Liver (tissue), 9 donors: Measurements from ENCODE around the gene CTSW. TPM values are rescaled to one million over a fixed set of nuclear protein-coding genes. Genes with fewer than 3 reads are reported as not detected.

Experiments used
- DNase-seq: peaks from one replicate; pipeline ENCODE4 v3.0.0-alpha.2; 2017; ENCODE audit warnings: low spot score
- H3K27ac ChIP-seq, 2 donors: one replicate each; pipeline ENCODE4 v1.7.0; 2013; ENCODE audit warnings: inconsistent platforms in 2 of 2, low read length in 2 of 2, control low read depth in 1 of 2, low read depth in 1 of 2, mild to moderate bottlenecking in 1 of 2
- H3K27me3 ChIP-seq, 4 donors: one replicate each; pipeline versions ENCODE4 v1.6.1 to v1.7.0; 2013; ENCODE audit warnings: low read length in 3 of 4, inconsistent platforms in 1 of 4, mild to moderate bottlenecking in 1 of 4, moderate library complexity in 1 of 4; ENCODE audit not compliant: control insufficient read depth in 4 of 4, insufficient read depth in 4 of 4
- H3K36me3 ChIP-seq, 4 donors: one replicate each; pipeline versions ENCODE4 v1.6.1 to v1.7.0; 2013; ENCODE audit warnings: low read length in 3 of 4, mild to moderate bottlenecking in 3 of 4, low read depth in 1 of 4, moderate library complexity in 1 of 4; ENCODE audit not compliant: control insufficient read depth in 4 of 4, insufficient read depth in 3 of 4
- H3K4me1 ChIP-seq, 4 donors: one replicate each; pipeline versions ENCODE4 v1.6.1 to v1.7.0; 2013; ENCODE audit warnings: low read length in 3 of 4, mild to moderate bottlenecking in 3 of 4, moderate library complexity in 1 of 4; ENCODE audit not compliant: control insufficient read depth in 4 of 4, insufficient read depth in 4 of 4
- H3K4me3 ChIP-seq, 3 donors: one replicate each; pipeline versions ENCODE4 v1.6.1 to v1.7.0; 2013; ENCODE audit warnings: low read length in 3 of 3, control low read depth in 1 of 3, low read depth in 1 of 3, mild to moderate bottlenecking in 1 of 3
- H3K9ac ChIP-seq, 2 donors: one replicate each; pipeline ENCODE4 v1.7.0; 2013; ENCODE audit warnings: low read length in 2 of 2, mild to moderate bottlenecking in 2 of 2, moderate library complexity in 2 of 2, control low read depth in 1 of 2, low read depth in 1 of 2
- H3K9me3 ChIP-seq, 4 donors: one replicate each; pipeline versions ENCODE4 v1.6.1 to v1.7.0; 2013; ENCODE audit warnings: low read length in 3 of 4; ENCODE audit not compliant: control insufficient read depth in 4 of 4
- CTCF ChIP-seq: fragments of 150-350 bp; IDR thresholded peaks from 2 replicates; pipeline ENCODE4 v1.5.1; 2017; ENCODE audit warnings: improper control_type of control experiment, low read depth, low read length; ENCODE audit not compliant: missing input control
- EGR1 ChIP-seq, 2 donors: IDR thresholded peaks; 2 replicates each; pipeline ENCODE4 v1.6.1; 2016 to 2018; ENCODE audit warnings: antibody characterized with exemption in 2 of 2, low read depth in 2 of 2
- FOXA1 ChIP-seq: IDR thresholded peaks from 2 replicates; pipeline ENCODE4 v1.6.1; 2016; ENCODE audit warnings: antibody characterized with exemption
- FOXA2 ChIP-seq: IDR thresholded peaks from 2 replicates; pipeline ENCODE4 v1.6.1; 2016; ENCODE audit warnings: antibody characterized with exemption
- GABPA ChIP-seq, 2 donors: IDR thresholded peaks in 1 of 2; conservative IDR thresholded peaks in 1 of 2; 2 replicates each; pipeline ENCODE4 v1.6.1; 2016; ENCODE audit warnings: antibody characterized with exemption in 2 of 2, mild to moderate bottlenecking in 1 of 2, moderate library complexity in 1 of 2
- HNF4A ChIP-seq, 2 donors: conservative IDR thresholded peaks; 2 replicates each; pipeline ENCODE4 v1.6.1; 2016; ENCODE audit warnings: antibody characterized with exemption in 2 of 2, mild to moderate bottlenecking in 2 of 2
- HNF4G ChIP-seq: IDR thresholded peaks from 2 replicates; pipeline ENCODE4 v1.6.1; 2016; ENCODE audit warnings: antibody characterized with exemption
- JUND ChIP-seq, 2 donors: IDR thresholded peaks; 2 replicates each; pipeline ENCODE4 v1.6.1; 2016; ENCODE audit warnings: antibody characterized with exemption in 2 of 2
- NR2F2 ChIP-seq: IDR thresholded peaks from 2 replicates; pipeline ENCODE4 v1.6.1; 2016; ENCODE audit warnings: antibody characterized with exemption
- RAD21 ChIP-seq, 2 donors: IDR thresholded peaks; 2 replicates each; pipeline ENCODE4 v1.6.1; 2016; ENCODE audit warnings: antibody characterized with exemption in 2 of 2, mild to moderate bottlenecking in 2 of 2
- RXRA ChIP-seq, 2 donors: IDR thresholded peaks; 2 replicates each; pipeline ENCODE4 v1.6.1; 2017 to 2018; ENCODE audit warnings: antibody characterized with exemption in 2 of 2, mild to moderate bottlenecking in 1 of 2
- SP1 ChIP-seq: IDR thresholded peaks from 2 replicates; pipeline ENCODE4 v1.6.1; 2018; ENCODE audit warnings: antibody characterized with exemption, mild to moderate bottlenecking
- TAF1 ChIP-seq: conservative IDR thresholded peaks from 2 replicates; pipeline ENCODE4 v1.6.1; 2016; ENCODE audit warnings: antibody characterized with exemption, mild to moderate bottlenecking
- WGBS: extraction: QIAGEN DNeasy Blood & Tissue Kit; methylation state at CpG from one replicate; pipeline ENCODE4 v1.1.7; 2013; 5-methylcytosine and 5-hydroxymethylcytosine counted together
- polyA plus RNA-seq, 2 donors: library from polyadenylated mRNA; stranded (reverse) in 1 of 2; unstranded in 1 of 2; fragments of 200-250 nt in 1 of 2; fragments of >200 nt in 1 of 2; fragmentation: Nextera tagmentation in 1 of 2; extraction: Ambion mirVana in 1 of 2; gene quantifications; one replicate each; pipeline versions ENCODE4 v1.2.1 to v1.2.3, GENCODE V29; 2013 to 2015
- total RNA-seq, 2 donors: library from RNA; depleted of rRNA; stranded (reverse); fragments of >200 nt; gene quantifications; one replicate each; pipeline ENCODE4 v1.2.3, GENCODE V29; 2014
- TF ChIP-seq, protein P1 (sequence below): IDR thresholded peaks from 2 replicates; pipeline ENCODE4 v1.6.1; 2016; ENCODE audit warnings: antibody characterized with exemption
- TF ChIP-seq, protein P2 (sequence below): IDR thresholded peaks from 2 replicates; pipeline ENCODE4 v1.6.1; 2016; ENCODE audit warnings: antibody characterized with exemption
- TF ChIP-seq, protein P3 (sequence below): IDR thresholded peaks from 2 replicates; pipeline ENCODE4 v1.6.1; 2016; ENCODE audit warnings: antibody characterized with exemption
- TF ChIP-seq, protein P4 (sequence below): IDR thresholded peaks from 2 replicates; pipeline ENCODE4 v1.6.1; 2016; ENCODE audit warnings: antibody characterized with exemption, mild to moderate bottlenecking
- donor health status: healthy.
- donor health status: healthy.
- donor health status: healthy.
- donor health status: healthy.
- donor health status: healthy.

Gene CTSW
- total and polyA plus RNA-seq, 4 donors: 1.3 to 2.9 (median 2.1) TPM

GRCh38 chr11:65915101-65915820 lies 35.6 kb downstream of the CTSW start:
- 74% methylated on average over 10 of the region's 10 CpGs for WGBS
- peaks cover 7 to 29% (median 16%) of the 10 kb centered on the region in 4 donors for H3K4me1 ChIP-seq
- H3K27ac ChIP-seq: peak overlapping the region; percentile 37 to 60
- TF ChIP-seq CTCF: no peak
- TF ChIP-seq HNF4A (conservative IDR thresholded peaks at IDR 0.05): no peak
- no peak for TF ChIP-seq GABPA (IDR thresholded peaks at IDR 0.05 in 1 of 2, conservative IDR thresholded peaks at IDR 0.05 in 1 of 2)
- TF ChIP-seq JUND (IDR thresholded peaks at IDR 0.05): no peak
- H3K36me3 ChIP-seq: no peaks in the 10 kb centered on the region
- no peaks in the 10 kb centered on the region for H3K9me3 ChIP-seq
- DNase-seq: no peak
- no peaks in the 10 kb centered on the region for H3K27me3 ChIP-seq
- H3K4me3 ChIP-seq: no peak overlapping the region
- H3K9ac ChIP-seq: no peak overlapping the region

- no peaks in the 10 kb centered on the region for H3K27me3 ChIP-seq
- H3K4me1 ChIP-seq: peaks cover 7 to 35% (median 21%) of the 10 kb centered on the region in 4 donors
- no peak for DNase-seq
- H3K9me3 ChIP-seq: no peaks in the 10 kb centered on the region
- H3K4me3 ChIP-seq: no peak overlapping the region
- TF ChIP-seq FOXA2: no peak
- TF ChIP-seq JUND (IDR thresholded peaks at IDR 0.05): peak in 1 of 2 donors; percentile 39
- H3K9ac ChIP-seq: no peak overlapping the region
- peak overlapping the region; percentile 9 to 31 for H3K27ac ChIP-seq
- H3K36me3 ChIP-seq: no peaks in the 10 kb centered on the region
- WGBS: 69% methylated on average over 13 of the region's 13 CpGs
Measured at GRCh38 chr11:65915821-65916251, 36.2 kb downstream of the CTSW start.

- Histone ChIP-seq H3K4me3 (no peak overlapping the region), H3K9ac (no peak overlapping the region), H3K9me3 (no peaks in the 10 kb centered on the region), H3K27me3 (no peaks in the 10 kb centered on the region), H3K36me3 (no peaks in the 10 kb centered on the region), H3K27ac (peak overlapping the region; percentile 9 to 31), H3K4me1 (peaks cover 7 to 34% (median 22%) of the 10 kb centered on the region in 4 donors)
- 83% methylated on average over 7 of the region's 7 CpGs for WGBS
- DNase-seq: no peak
- no peak for TF ChIP-seq TAF1
- TF ChIP-seq, protein P1, sequence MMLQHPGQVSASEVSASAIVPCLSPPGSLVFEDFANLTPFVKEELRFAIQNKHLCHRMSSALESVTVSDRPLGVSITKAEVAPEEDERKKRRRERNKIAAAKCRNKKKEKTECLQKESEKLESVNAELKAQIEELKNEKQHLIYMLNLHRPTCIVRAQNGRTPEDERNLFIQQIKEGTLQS: no peak
- TF ChIP-seq SP1: no peak
- no peak for TF ChIP-seq JUND (IDR thresholded peaks at IDR 0.05)
- no peak for TF ChIP-seq FOXA1
- no peak for TF ChIP-seq HNF4A (conservative IDR thresholded peaks at IDR 0.05)
- TF ChIP-seq HNF4G: no peak
- TF ChIP-seq FOXA2: no peak
- no peak for TF ChIP-seq RAD21 (IDR thresholded peaks at IDR 0.05)
- TF ChIP-seq GABPA (IDR thresholded peaks at IDR 0.05 in 1 of 2, conservative IDR thresholded peaks at IDR 0.05 in 1 of 2): no peak
- TF ChIP-seq, protein P2, sequence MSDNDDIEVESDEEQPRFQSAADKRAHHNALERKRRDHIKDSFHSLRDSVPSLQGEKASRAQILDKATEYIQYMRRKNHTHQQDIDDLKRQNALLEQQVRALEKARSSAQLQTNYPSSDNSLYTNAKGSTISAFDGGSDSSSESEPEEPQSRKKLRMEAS: no peak
- TF ChIP-seq, protein P3, sequence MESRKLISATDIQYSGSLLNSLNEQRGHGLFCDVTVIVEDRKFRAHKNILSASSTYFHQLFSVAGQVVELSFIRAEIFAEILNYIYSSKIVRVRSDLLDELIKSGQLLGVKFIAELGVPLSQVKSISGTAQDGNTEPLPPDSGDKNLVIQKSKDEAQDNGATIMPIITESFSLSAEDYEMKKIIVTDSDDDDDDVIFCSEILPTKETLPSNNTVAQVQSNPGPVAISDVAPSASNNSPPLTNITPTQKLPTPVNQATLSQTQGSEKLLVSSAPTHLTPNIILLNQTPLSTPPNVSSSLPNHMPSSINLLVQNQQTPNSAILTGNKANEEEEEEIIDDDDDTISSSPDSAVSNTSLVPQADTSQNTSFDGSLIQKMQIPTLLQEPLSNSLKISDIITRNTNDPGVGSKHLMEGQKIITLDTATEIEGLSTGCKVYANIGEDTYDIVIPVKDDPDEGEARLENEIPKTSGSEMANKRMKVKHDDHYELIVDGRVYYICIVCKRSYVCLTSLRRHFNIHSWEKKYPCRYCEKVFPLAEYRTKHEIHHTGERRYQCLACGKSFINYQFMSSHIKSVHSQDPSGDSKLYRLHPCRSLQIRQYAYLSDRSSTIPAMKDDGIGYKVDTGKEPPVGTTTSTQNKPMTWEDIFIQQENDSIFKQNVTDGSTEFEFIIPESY: no peak
- TF ChIP-seq EGR1 (IDR thresholded peaks at IDR 0.05; ENCODE audit: low read depth in 2 of 2): no peak
- TF ChIP-seq CTCF: no peak
- TF ChIP-seq, protein P4, sequence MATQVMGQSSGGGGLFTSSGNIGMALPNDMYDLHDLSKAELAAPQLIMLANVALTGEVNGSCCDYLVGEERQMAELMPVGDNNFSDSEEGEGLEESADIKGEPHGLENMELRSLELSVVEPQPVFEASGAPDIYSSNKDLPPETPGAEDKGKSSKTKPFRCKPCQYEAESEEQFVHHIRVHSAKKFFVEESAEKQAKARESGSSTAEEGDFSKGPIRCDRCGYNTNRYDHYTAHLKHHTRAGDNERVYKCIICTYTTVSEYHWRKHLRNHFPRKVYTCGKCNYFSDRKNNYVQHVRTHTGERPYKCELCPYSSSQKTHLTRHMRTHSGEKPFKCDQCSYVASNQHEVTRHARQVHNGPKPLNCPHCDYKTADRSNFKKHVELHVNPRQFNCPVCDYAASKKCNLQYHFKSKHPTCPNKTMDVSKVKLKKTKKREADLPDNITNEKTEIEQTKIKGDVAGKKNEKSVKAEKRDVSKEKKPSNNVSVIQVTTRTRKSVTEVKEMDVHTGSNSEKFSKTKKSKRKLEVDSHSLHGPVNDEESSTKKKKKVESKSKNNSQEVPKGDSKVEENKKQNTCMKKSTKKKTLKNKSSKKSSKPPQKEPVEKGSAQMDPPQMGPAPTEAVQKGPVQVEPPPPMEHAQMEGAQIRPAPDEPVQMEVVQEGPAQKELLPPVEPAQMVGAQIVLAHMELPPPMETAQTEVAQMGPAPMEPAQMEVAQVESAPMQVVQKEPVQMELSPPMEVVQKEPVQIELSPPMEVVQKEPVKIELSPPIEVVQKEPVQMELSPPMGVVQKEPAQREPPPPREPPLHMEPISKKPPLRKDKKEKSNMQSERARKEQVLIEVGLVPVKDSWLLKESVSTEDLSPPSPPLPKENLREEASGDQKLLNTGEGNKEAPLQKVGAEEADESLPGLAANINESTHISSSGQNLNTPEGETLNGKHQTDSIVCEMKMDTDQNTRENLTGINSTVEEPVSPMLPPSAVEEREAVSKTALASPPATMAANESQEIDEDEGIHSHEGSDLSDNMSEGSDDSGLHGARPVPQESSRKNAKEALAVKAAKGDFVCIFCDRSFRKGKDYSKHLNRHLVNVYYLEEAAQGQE: no peak
- TF ChIP-seq RXRA (IDR thresholded peaks at IDR 0.05): no peak
- TF ChIP-seq NR2F2: no peak
Measured at GRCh38 chr11:65916391-65916790, 36.8 kb downstream of the CTSW start.
